HFF-Myc (cell line): ENCODE measurements around the gene POLR1G.
A peak's percentile ranks its signal among the peaks of the same experiment; 100 is the strongest.
"Not testable (repeated sequence)": the region's sequence is repeated elsewhere in the genome, so short reads cannot be mapped to it uniquely, and the experiment has no call there.

ENCODE experiments used
- DNase-seq: peaks from one replicate; pipeline ENCODE4 v3.0.0-alpha.2; 2011; ENCODE audit warnings: low read depth; ENCODE audit errors: extremely low read depth
- H3K4me3 ChIP-seq: replicated peaks from 2 replicates; pipeline ENCODE4 v1.5.1; 2011; ENCODE audit warnings: low read depth, mild to moderate bottlenecking, control low read depth, low read length
- TF ChIP-seq, protein P1 (sequence below): IDR thresholded peaks from 2 replicates; pipeline ENCODE4 v1.5.1; 2012; ENCODE audit warnings: mild to moderate bottlenecking, low read depth, low read length, control low read depth; ENCODE audit errors: missing control alignments

POLR1G gene

DNA sequence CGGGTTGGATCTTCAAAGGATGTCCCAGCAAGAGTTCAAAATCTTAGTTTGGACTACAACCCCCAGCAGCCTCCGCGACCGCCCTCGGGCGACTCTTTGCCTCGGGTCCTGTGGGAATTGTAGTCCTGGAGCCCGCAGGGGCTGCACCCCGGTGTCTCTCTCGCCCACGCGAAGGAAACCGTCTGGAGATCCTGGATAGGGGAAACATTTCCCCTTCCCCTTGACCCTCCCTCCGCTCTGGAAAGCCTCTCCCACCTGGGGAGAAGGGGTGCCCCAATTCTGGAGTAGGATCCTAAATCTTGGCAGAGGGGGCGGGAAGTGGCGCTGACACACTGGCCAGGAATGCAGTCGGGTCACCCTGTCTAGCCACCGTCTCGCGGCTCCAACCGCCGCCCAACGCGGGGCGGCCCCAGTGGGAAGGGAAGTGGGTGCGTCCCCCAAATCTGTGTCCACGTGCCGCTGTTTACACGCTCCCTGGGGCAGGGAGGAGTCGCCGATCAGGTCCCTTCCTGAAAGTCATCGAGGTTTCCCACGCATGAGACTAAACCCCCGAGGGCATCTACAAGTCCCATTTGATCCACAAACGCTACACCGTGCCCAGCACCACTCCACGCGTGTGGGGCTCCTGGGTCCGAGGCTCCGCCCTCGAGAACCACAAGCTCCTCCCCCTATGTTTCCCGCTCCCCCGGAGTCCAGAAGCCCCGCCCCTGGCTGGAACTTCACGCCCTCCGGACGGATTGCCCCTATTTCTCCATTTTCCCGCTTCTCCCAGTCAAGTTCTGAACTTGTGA is 814 bp upstream of the POLR1G start:
- H3K4me3 ChIP-seq: peak overlapping the region; percentile 82
- peak; percentile 69 for DNase-seq
- TF ChIP-seq, protein P1, sequence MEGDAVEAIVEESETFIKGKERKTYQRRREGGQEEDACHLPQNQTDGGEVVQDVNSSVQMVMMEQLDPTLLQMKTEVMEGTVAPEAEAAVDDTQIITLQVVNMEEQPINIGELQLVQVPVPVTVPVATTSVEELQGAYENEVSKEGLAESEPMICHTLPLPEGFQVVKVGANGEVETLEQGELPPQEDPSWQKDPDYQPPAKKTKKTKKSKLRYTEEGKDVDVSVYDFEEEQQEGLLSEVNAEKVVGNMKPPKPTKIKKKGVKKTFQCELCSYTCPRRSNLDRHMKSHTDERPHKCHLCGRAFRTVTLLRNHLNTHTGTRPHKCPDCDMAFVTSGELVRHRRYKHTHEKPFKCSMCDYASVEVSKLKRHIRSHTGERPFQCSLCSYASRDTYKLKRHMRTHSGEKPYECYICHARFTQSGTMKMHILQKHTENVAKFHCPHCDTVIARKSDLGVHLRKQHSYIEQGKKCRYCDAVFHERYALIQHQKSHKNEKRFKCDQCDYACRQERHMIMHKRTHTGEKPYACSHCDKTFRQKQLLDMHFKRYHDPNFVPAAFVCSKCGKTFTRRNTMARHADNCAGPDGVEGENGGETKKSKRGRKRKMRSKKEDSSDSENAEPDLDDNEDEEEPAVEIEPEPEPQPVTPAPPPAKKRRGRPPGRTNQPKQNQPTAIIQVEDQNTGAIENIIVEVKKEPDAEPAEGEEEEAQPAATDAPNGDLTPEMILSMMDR: no peak

DNA sequence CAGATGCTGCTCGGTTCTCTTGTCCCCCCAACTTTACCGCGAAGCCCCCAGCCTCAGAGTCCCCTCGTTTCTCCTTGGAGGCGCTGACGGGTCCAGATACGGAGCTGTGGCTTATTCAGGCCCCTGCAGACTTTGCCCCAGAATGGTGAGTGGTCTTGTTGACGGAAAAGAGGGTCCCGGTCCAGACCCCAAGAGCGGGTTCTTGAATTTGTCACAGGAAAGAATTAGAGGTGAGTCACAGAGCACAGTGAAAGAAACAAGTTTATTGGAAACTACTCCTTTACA is 589 bp downstream of the POLR1G start:
- H3K4me3 ChIP-seq: peak overlapping the region; percentile 82
- TF ChIP-seq, protein P1: no peak
- no peak for DNase-seq

- not testable (repeated sequence) for DNase-seq
- peak overlapping the region; percentile 82 for H3K4me3 ChIP-seq
Measured at GRCh38 chr19:45407585-45407984, 1.1 kb downstream of the POLR1G start.

GRCh38 chr19:45408121-45408520 is 1.7 kb downstream of the POLR1G start:
- H3K4me3 ChIP-seq: peak overlapping the region; percentile 82
- DNase-seq: no peak
- TF ChIP-seq, protein P1: no peak

- H3K4me3 ChIP-seq: no peak overlapping the region
- TF ChIP-seq, protein P1: no peak
- DNase-seq: no peak
Measured at GRCh38 chr19:45408830-45409556, 2.5 kb downstream of the POLR1G start.

DNA sequence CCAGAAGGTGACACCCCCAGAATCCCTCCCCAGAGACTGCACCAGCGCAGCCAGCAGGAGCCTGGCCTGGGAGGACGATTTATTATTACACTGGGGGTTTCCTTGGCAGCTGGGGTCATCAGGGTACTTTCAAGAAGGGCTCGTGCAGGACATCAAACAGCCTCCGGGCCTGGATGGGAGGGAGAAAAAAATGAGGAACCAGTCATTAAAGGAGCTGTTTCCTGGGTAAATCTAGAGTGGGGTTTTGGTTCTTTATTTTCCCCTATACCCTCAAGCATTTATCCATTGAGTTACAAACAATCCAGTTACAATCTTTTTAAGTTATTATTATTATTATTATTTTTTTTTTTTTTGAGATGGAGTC is 3.1 kb downstream of the POLR1G start:
- H3K4me3 ChIP-seq: no peak overlapping the region

DNA sequence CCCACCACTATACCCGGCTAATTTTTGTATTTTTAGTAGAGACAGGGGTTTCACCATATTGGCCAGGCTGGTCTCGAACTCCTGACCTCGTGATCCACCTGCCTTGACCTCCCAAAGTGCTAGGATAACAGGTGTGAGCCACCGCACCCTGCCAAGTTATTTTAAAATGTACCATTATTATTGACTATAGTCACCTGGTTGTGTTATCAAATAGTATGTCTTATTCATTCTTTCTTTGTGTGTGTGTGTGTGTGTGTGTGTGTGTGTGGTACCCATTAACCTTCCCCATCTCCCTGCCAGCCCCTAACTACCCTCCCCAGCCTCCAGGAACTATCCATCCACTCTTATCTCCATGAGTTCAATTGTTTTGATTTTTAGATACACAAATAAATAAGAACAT is 3.9 kb downstream of the POLR1G start:
- not testable (repeated sequence) for H3K4me3 ChIP-seq, DNase-seq

More for the DNA sequence above, 3.1 kb downstream of the POLR1G start:
- TF ChIP-seq, protein P1: no peak
- no peak for DNase-seq

DNA sequence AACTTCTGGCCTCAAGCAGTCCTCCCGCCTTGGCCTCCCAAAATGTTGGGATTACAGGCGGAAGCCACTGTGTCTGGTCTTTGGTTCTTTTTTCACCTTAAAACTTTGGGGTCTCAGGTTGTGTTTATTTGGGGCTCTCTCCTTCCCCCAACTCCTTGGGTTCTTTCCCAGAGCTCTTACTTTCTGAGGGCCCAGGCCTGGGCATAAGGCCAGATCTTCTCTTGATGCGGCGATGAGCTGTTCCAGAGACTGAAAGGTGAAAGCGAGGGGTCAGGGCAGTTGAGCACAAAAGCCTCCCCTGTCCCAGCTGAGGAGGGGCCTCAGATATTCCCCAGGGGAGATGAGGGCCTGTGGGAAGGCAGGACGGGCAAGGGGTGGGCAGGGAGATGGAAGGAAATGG is 7.1 kb downstream of the POLR1G start:
- no peak overlapping the region for H3K4me3 ChIP-seq
- TF ChIP-seq, protein P1: no peak
- no peak for DNase-seq
